HCT116 (cell line): ENCODE measurements around the gene DMD. TPM values are rescaled to one million over a fixed set of nuclear protein-coding genes. Genes with fewer than 3 reads are reported as not detected.

Experiments used
- ATAC-seq: fragments of 200-7000 bp; cut with Tn5 transposase; 2 replicates; pipeline ENCODE4 v1.9.1; 2020; ENCODE audit warnings: mild to moderate bottlenecking, moderate library complexity
- BruUV-seq: library from RNA; stranded (reverse); fragments of 400-500 nt; replicated peaks from 2 replicates; lab custom pipeline; 2021; lab: Mats Ljungman, UMichigan
- CTCF ChIA-PET: fragments of 300-600 bp; sonication (Branson Sonifier 250); formaldehyde crosslinking; loops from one replicate; lab custom pipeline; 2021; ENCODE audit warnings: antibody characterized with exemption; lab: Charles Lee
- POLR2A ChIA-PET: fragments of 300-600, 350-600 bp; sonication (Branson Sonifier 250); formaldehyde crosslinking; loops from one replicate; lab custom pipeline; 2021; ENCODE audit warnings: antibody characterized with exemption; lab: Charles Lee
- RAD21 ChIA-PET, 2 experiments: fragments of 300-600 bp; sonication (Branson Sonifier 250); formaldehyde crosslinking; loops; one replicate each; lab custom pipeline; 2023; ENCODE audit warnings: low total read pairs in 2 of 2; ENCODE audit not compliant: uncharacterized antibody in 2 of 2, unreplicated experiment in 2 of 2, low non-redundant PET in 1 of 2; lab: Charles Lee
- DNase-seq: peaks from one replicate; pipeline ENCODE4 v3.0.0-alpha.2; 2010; ENCODE audit warnings: low read depth, low spot score
- H2AFZ ChIP-seq: fragments of 200-600 bp; shearing (Covaris generic), sonication (generic); 2 replicates; pipeline ENCODE4 v1.6.1; 2017; ENCODE audit warnings: low read depth, mixed run types, mixed read lengths, antibody characterized with exemption, low read length; ENCODE audit not compliant: poor library complexity, severe bottlenecking
- H3K27ac ChIP-seq: 2 replicates; pipeline ENCODE4 v1.5.1; 2012; ENCODE audit warnings: low read depth, low read length
- H3K27me3 ChIP-seq: fragments of 200-600 bp; sonication (generic); 2 replicates; pipeline ENCODE4 v1.6.1; 2016; ENCODE audit warnings: mixed run types, low read length, mixed read lengths; ENCODE audit not compliant: insufficient read depth
- H3K36me3 ChIP-seq, 2 experiments: fragments of 200-500 bp in 1 of 2; fragments of 200-600 bp in 1 of 2; sonication (Bioruptor generic) in 1 of 2; sonication (generic) in 1 of 2; 2 replicates each; pipeline versions ENCODE4 v1.5.1 to v1.6.1; 2014 to 2016; ENCODE audit warnings: low read length in 2 of 2, inconsistent platforms in 1 of 2, mixed read lengths in 1 of 2, mixed run types in 1 of 2; ENCODE audit not compliant: insufficient read depth in 2 of 2, control insufficient read depth in 1 of 2
- H3K4me1 ChIP-seq, 2 experiments: fragments of 200-600 bp in 1 of 2; sonication (generic) in 1 of 2; 2 replicates each; pipeline versions ENCODE4 v1.5.1 to v1.6.1; 2012 to 2017; ENCODE audit warnings: low read length in 2 of 2, inconsistent platforms in 1 of 2, mild to moderate bottlenecking in 1 of 2, mixed read lengths in 1 of 2, mixed run types in 1 of 2, moderate library complexity in 1 of 2; ENCODE audit not compliant: insufficient read depth in 2 of 2, control insufficient read depth in 1 of 2
- H3K4me2 ChIP-seq: fragments of 200-600 bp; sonication (generic); 2 replicates; pipeline ENCODE4 v1.6.1; 2017; ENCODE audit warnings: mixed run types, low read length, mixed read lengths
- H3K4me3 ChIP-seq, 2 experiments: fragments of 200-600 bp in 1 of 2; sonication (generic) in 1 of 2; replicated peaks in 1 of 2; 2 replicates each; pipeline ENCODE4 v1.5.1; 2011 to 2016; ENCODE audit warnings: low read length in 2 of 2, control low read depth in 1 of 2, low read depth in 1 of 2, mild to moderate bottlenecking in 1 of 2, mixed read lengths in 1 of 2, mixed run types in 1 of 2
- H3K79me2 ChIP-seq: fragments of 200-600 bp; sonication (generic); 2 replicates; pipeline ENCODE4 v1.6.1; 2017; ENCODE audit warnings: mild to moderate bottlenecking, mixed run types, low read length, moderate library complexity, mixed read lengths; ENCODE audit not compliant: insufficient read depth
- H3K9ac ChIP-seq: fragments of 200-600 bp; sonication (generic); 2 replicates; pipeline ENCODE4 v1.6.1; 2016; ENCODE audit warnings: low read length, mixed read lengths
- H3K9me2 ChIP-seq: fragments of 200-600 bp; sonication (generic), shearing (Covaris generic); 2 replicates; pipeline ENCODE4 v1.6.1; 2017; ENCODE audit warnings: mixed run types, mild to moderate bottlenecking, moderate library complexity; ENCODE audit not compliant: insufficient read depth
- H3K9me3 ChIP-seq, 2 experiments: fragments of 200-500 bp in 1 of 2; fragments of 200-600 bp in 1 of 2; sonication (Bioruptor generic) in 1 of 2; sonication (generic) in 1 of 2; 2 replicates each; pipeline ENCODE4 v1.6.1; 2014 to 2017; ENCODE audit warnings: low read length in 2 of 2, mixed read lengths in 2 of 2, inconsistent platforms in 1 of 2, low read depth in 1 of 2, mild to moderate bottlenecking in 1 of 2, mixed run types in 1 of 2, moderate library complexity in 1 of 2; ENCODE audit not compliant: control insufficient read depth in 1 of 2, insufficient read depth in 1 of 2
- H4K20me1 ChIP-seq: fragments of 200-600 bp; sonication (generic), shearing (Covaris generic); 2 replicates; pipeline ENCODE4 v1.6.1; 2017; ENCODE audit warnings: mixed run types, mild to moderate bottlenecking, moderate library complexity; ENCODE audit not compliant: insufficient read depth
- CEBPB ChIP-seq: IDR thresholded peaks from 2 replicates; pipeline ENCODE4 v1.6.1; 2012; ENCODE audit warnings: low read depth
- EZH2phosphoT487 ChIP-seq: fragments of 200-600 bp; IDR thresholded peaks from 2 replicates; pipeline ENCODE4 v1.6.1; 2018; ENCODE audit warnings: antibody characterized with exemption, borderline replicate concordance
- JUND ChIP-seq: IDR thresholded peaks from 2 replicates; pipeline ENCODE4 v1.6.1; 2012
- POLR2A ChIP-seq: IDR thresholded peaks from 2 replicates; pipeline ENCODE4 v1.7.0; 2011; ENCODE audit warnings: borderline replicate concordance; ENCODE audit not compliant: insufficient read depth, insufficient read length; ENCODE audit errors: extremely low read depth
- ZNF274 ChIP-seq: fragments of 200-500 bp; sonication (Bioruptor generic); IDR thresholded peaks from 2 replicates; pipeline ENCODE4 v1.6.1; 2014; ENCODE audit warnings: mild to moderate bottlenecking, low read depth, low read length, inconsistent platforms
- intact Hi-C: fragments of 100-400 bp; cut with micrococcal nuclease; formaldehyde crosslinking; loops from 2 replicates; pipeline ENCODE4 v1.10.0; 2022
- total RNA-seq: library from RNA; stranded (reverse); gene quantifications from one replicate; pipeline ENCODE4 v1.2.1, GENCODE V29; 2021; ENCODE audit not compliant: unreplicated experiment
- TF ChIP-seq, protein P1 (sequence below), 3 experiments: fragments of 200-600 bp in 1 of 3; sonication (generic) in 1 of 3; IDR thresholded peaks in 2 of 3; conservative IDR thresholded peaks in 1 of 3; 2 replicates each; pipeline ENCODE4 v1.5.1; 2012 to 2017; ENCODE audit warnings: low read depth in 2 of 3, low read length in 2 of 3, antibody characterized with exemption in 1 of 3, borderline replicate concordance in 1 of 3, control low read depth in 1 of 3, mild to moderate bottlenecking in 1 of 3, mixed read lengths in 1 of 3, mixed run types in 1 of 3, moderate library complexity in 1 of 3; ENCODE audit not compliant: insufficient read depth in 1 of 3

DMD gene
- total RNA-seq, 1 experiment from 2014 or later, result 0.05 TPM

DNA sequence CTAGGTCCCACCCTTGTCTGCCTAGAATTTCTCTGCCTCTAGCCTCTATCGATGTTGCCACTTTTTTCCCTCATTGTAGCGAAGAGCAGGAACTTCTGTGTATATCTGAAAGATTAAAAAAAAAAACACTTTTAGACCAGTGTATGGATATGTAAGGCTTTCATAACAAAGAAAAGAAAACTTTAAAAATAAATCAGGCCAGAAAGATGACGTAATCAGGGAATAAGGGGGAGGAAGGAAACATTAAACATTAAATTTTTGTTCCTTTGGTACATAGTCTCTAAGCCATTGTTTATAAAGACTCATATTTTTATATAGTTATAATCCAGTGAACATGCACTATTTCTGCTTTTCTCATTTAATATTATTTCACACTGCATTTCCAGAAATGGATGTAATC, 2113.3 kb downstream of the DMD start:
- RAD21 ChIA-PET, result no interaction called here
- Histone ChIP-seq H3K4me1 (no peaks in the 10 kb centered on the region), H3K9me3 (no peaks in the 10 kb centered on the region), H2AFZ (no peak overlapping the region), H3K27me3 (no peaks in the 10 kb centered on the region), H4K20me1 (no peaks in the 10 kb centered on the region), H3K27ac (no peak overlapping the region), H3K4me2 (no peak overlapping the region), H3K4me3 (no peak overlapping the region), H3K9ac (no peak overlapping the region), H3K36me3 (no peaks in the 10 kb centered on the region), H3K79me2 (no peaks in the 10 kb centered on the region), H3K9me2 (no peaks in the 10 kb centered on the region)
- ATAC-seq (no peak), DNase-seq (no peak)
- intact Hi-C loops, result no loop called here
- no TSS peak for BruUV-seq
- TF ChIP-seq EZH2phosphoT487 (no peak), JUND (no peak), POLR2A (no peak)
- TF ChIP-seq, protein P1, sequence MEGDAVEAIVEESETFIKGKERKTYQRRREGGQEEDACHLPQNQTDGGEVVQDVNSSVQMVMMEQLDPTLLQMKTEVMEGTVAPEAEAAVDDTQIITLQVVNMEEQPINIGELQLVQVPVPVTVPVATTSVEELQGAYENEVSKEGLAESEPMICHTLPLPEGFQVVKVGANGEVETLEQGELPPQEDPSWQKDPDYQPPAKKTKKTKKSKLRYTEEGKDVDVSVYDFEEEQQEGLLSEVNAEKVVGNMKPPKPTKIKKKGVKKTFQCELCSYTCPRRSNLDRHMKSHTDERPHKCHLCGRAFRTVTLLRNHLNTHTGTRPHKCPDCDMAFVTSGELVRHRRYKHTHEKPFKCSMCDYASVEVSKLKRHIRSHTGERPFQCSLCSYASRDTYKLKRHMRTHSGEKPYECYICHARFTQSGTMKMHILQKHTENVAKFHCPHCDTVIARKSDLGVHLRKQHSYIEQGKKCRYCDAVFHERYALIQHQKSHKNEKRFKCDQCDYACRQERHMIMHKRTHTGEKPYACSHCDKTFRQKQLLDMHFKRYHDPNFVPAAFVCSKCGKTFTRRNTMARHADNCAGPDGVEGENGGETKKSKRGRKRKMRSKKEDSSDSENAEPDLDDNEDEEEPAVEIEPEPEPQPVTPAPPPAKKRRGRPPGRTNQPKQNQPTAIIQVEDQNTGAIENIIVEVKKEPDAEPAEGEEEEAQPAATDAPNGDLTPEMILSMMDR (IDR thresholded peaks at IDR 0.05 in 2 of 3, conservative IDR thresholded peaks at IDR 0.05 in 1 of 3; ENCODE audit: borderline replicate concordance in 1 of 3, insufficient read depth in 1 of 3, low read depth in 2 of 3, low read length in 2 of 3), result no peak
- CTCF ChIA-PET, result no interaction called here
- POLR2A ChIA-PET, result no interaction called here

DNA sequence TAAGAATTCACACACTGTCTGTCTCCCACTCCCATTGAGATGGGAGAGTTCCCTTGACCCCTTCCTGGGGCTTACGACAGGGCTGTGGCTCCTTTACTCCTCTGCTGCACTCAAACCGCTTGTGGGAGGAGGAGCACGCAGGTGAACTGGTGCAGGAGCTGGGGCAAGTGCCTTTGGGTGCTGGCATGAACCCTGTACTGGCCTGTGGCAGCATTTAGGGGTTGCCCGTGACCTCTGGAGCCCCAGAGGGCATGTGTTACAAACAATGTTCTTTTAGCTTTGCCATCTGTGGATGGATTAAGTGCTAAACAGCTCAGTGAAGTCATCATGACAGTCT, 2117.7 kb downstream of the DMD start:
- Histone ChIP-seq H3K9me2 (no peaks in the 10 kb centered on the region), H3K9me3 (no peaks in the 10 kb centered on the region), H3K36me3 (no peaks in the 10 kb centered on the region), H3K79me2 (no peaks in the 10 kb centered on the region), H3K9ac (no peak overlapping the region), H3K4me1 (no peaks in the 10 kb centered on the region), H3K4me3 (no peak overlapping the region), H3K27me3 (no peaks in the 10 kb centered on the region), H3K27ac (no peak overlapping the region), H4K20me1 (no peaks in the 10 kb centered on the region), H3K4me2 (no peak overlapping the region), H2AFZ (no peak overlapping the region)
- CTCF ChIA-PET, result no interaction called here
- POLR2A ChIA-PET, result no interaction called here
- ATAC-seq (no peak), DNase-seq (no peak)
- RAD21 ChIA-PET, result no interaction called here
- BruUV-seq, result no TSS peak
- intact Hi-C loops, result no loop called here
- TF ChIP-seq, protein P1 (IDR thresholded peaks at IDR 0.05 in 2 of 3, conservative IDR thresholded peaks at IDR 0.05 in 1 of 3; ENCODE audit: borderline replicate concordance in 1 of 3, insufficient read depth in 1 of 3, low read depth in 2 of 3, low read length in 2 of 3), result no peak
- no peak for TF ChIP-seq ZNF274
- no peak for TF ChIP-seq CEBPB
